Gastroesophageal sphincter (tissue), 4 donors: ENCODE data around the gene TEX29. TPM values are rescaled to one million over a fixed set of nuclear protein-coding genes. Genes with fewer than 3 reads are reported as not detected.

Experiments
- ATAC-seq: fragments of 150-250 bp; one replicate; pipeline ENCODE4 v1.9.1; 2016; ENCODE audit warnings: mild to moderate bottlenecking, moderate library complexity
- H3K27ac ChIP-seq, 4 donors: fragments of 200-600 bp; sonication (generic) in 3 of 4; 1 replicate in 3 of 4; 2 replicates in 1 of 4; pipeline ENCODE4 v1.5.1; 2016 to 2019
- H3K27me3 ChIP-seq: fragments of 200-600 bp; sonication (generic); one replicate; pipeline ENCODE4 v1.5.1; 2019
- H3K36me3 ChIP-seq, 2 donors: fragments of 200-600 bp; sonication (generic); one replicate each; pipeline ENCODE4 v1.5.1; 2019; ENCODE audit warnings: control low read depth in 1 of 2
- H3K4me1 ChIP-seq, 3 donors: fragments of 200-600 bp; sonication (generic); 1 replicate in 2 of 3; 2 replicates in 1 of 3; pipeline ENCODE4 v1.5.1; 2016 to 2019; ENCODE audit warnings: control low read depth in 2 of 3
- H3K4me3 ChIP-seq, 2 donors: fragments of 200-600 bp; sonication (generic); one replicate each; pipeline ENCODE4 v1.5.1; 2019; ENCODE audit warnings: mild to moderate bottlenecking in 1 of 2, moderate library complexity in 1 of 2
- H3K9me3 ChIP-seq, 3 donors: fragments of 200-600 bp; sonication (generic); one replicate each; pipeline ENCODE4 v1.5.1; 2017 to 2019; ENCODE audit warnings: control low read depth in 2 of 3
- CTCF ChIP-seq, 4 experiments: fragments of 200-600 bp in 2 of 4; fragments of 450-650 bp in 2 of 4; sonication (generic) in 1 of 4; IDR thresholded peaks; one replicate each; pipeline ENCODE4 v1.5.1; 2017 to 2019; ENCODE audit warnings: antibody characterized with exemption in 4 of 4, mild to moderate bottlenecking in 2 of 4, moderate library complexity in 2 of 4
- EP300 ChIP-seq: sonication (generic); formaldehyde crosslinking; IDR thresholded peaks from one replicate; pipeline ENCODE4 v1.6.1; 2017; ENCODE audit warnings: antibody characterized with exemption, mild to moderate bottlenecking
- POLR2A ChIP-seq, 2 donors: fragments of 450-650 bp; IDR thresholded peaks; one replicate each; pipeline ENCODE4 v1.6.1; 2017; ENCODE audit warnings: antibody characterized with exemption in 2 of 2, mild to moderate bottlenecking in 2 of 2, moderate library complexity in 1 of 2
- POLR2AphosphoS5 ChIP-seq: sonication (generic); formaldehyde crosslinking; IDR thresholded peaks from one replicate; pipeline ENCODE4 v1.6.1; 2017; ENCODE audit warnings: antibody characterized with exemption
- WGBS, 2 donors: methylation state at CpG; one replicate each; pipeline ENCODE4 v1.1.5; 2018; ENCODE audit warnings: low coverage in 1 of 2; 5-methylcytosine and 5-hydroxymethylcytosine counted together
- total RNA-seq, 4 donors: library from RNA; depleted of rRNA; stranded (reverse); fragments of >200 nt; gene quantifications; one replicate each; pipeline ENCODE4 v1.1.0, GENCODE V29; 2016

TEX29 gene
- total RNA-seq, 4 donors from 2014 or later, result 1.9 TPM; not detected in 3

GRCh38 chr13:111291908-111292307, 28.5 kb upstream of the TEX29 start:
- no peak for TF ChIP-seq EP300
- TF ChIP-seq POLR2AphosphoS5, result no peak
- TF ChIP-seq CTCF (IDR thresholded peaks at IDR 0.05), result no peak
- no peak for TF ChIP-seq POLR2A (IDR thresholded peaks at IDR 0.05)
- Histone ChIP-seq H3K4me1 (no peaks in the 10 kb centered on the region), H3K9me3 (no peaks in the 10 kb centered on the region), H3K4me3 (no peak overlapping the region), H3K27me3 (no peaks in the 10 kb centered on the region), H3K27ac (no peak overlapping the region), H3K36me3 (peaks cover 0 to 97% of the 10 kb centered on the region in 2 donors)
- WGBS, 2 donors, result 86 to 89% methylated on average over 5 to 14 of the region's 14 CpGs
- no peak for ATAC-seq

GRCh38 chr13:111292710-111293485, 27.5 kb upstream of the TEX29 start:
- no peak overlapping the region for H3K27ac ChIP-seq
- peaks cover 0 to 93% of the 10 kb centered on the region in 2 donors for H3K36me3 ChIP-seq
- ATAC-seq, result no peak
- no peak overlapping the region for H3K4me3 ChIP-seq
- no peaks in the 10 kb centered on the region for H3K27me3 ChIP-seq
- no peak for TF ChIP-seq POLR2AphosphoS5
- TF ChIP-seq CTCF (IDR thresholded peaks at IDR 0.05), result no peak
- no peak for TF ChIP-seq POLR2A (IDR thresholded peaks at IDR 0.05)
- TF ChIP-seq EP300, result no peak
- H3K9me3 ChIP-seq, result no peaks in the 10 kb centered on the region
- no peaks in the 10 kb centered on the region for H3K4me1 ChIP-seq
- WGBS, 2 donors, result 84 to 90% methylated on average over 4 to 13 of the region's 13 CpGs

- 93% methylated on average over 3 of the region's 9 CpGs; no CpG with 5 or more reads in 1 of the 2 donors for WGBS, 2 donors
- Histone ChIP-seq H3K27me3 (no peaks in the 10 kb centered on the region), H3K36me3 (peaks cover 0 to 93% of the 10 kb centered on the region in 2 donors), H3K4me3 (no peak overlapping the region), H3K9me3 (no peaks in the 10 kb centered on the region), H3K27ac (no peak overlapping the region), H3K4me1 (no peaks in the 10 kb centered on the region)
- no peak for TF ChIP-seq POLR2AphosphoS5
- TF ChIP-seq CTCF (IDR thresholded peaks at IDR 0.05), result no peak
- no peak for TF ChIP-seq POLR2A (IDR thresholded peaks at IDR 0.05)
- no peak for TF ChIP-seq EP300
- ATAC-seq, result no peak
These were observed 24.6 kb upstream of the TEX29 start for GRCh38 chr13:111295886-111296285.

- WGBS, 2 donors, result 64 to 77% methylated on average over 4 to 5 of the region's 6 CpGs
- Histone ChIP-seq H3K27ac (no peak overlapping the region), H3K4me3 (no peak overlapping the region), H3K36me3 (peaks cover 0 to 93% of the 10 kb centered on the region in 2 donors), H3K27me3 (no peaks in the 10 kb centered on the region), H3K4me1 (no peaks in the 10 kb centered on the region), H3K9me3 (no peaks in the 10 kb centered on the region)
- no peak for ATAC-seq
- no peak for TF ChIP-seq POLR2AphosphoS5
- no peak for TF ChIP-seq CTCF (IDR thresholded peaks at IDR 0.05)
- TF ChIP-seq EP300, result no peak
- no peak for TF ChIP-seq POLR2A (IDR thresholded peaks at IDR 0.05)
These were observed 24.0 kb upstream of the TEX29 start for GRCh38 chr13:111296417-111296816.
